Measurements from ENCODE around the gene DNAI1. TPM values are rescaled to one million over a fixed set of nuclear protein-coding genes. Genes with fewer than 3 reads are reported as not detected.
A peak's percentile ranks its signal among the peaks of the same experiment; 100 is the strongest.

The DNAI1 gene
- total and polyA plus RNA-seq, 12 donors = 0.06 to 1.4 (median 0.28) TPM; not detected in 7

GRCh38 chr9:34549407-34549732 lies 90.8 kb downstream of the DNAI1 start:
- intact Hi-C loops (cut with DNase I) = loop anchor here in 1 of 2 donors (5.0 kb wide), 1 partner anchor 43 kb away; no protein-coding TSS in a partner anchor
- H3K27ac ChIP-seq = no peak overlapping the region
- no peak for TF ChIP-seq POLR2A (IDR thresholded peaks at IDR 0.05)
- TF ChIP-seq, protein P1, sequence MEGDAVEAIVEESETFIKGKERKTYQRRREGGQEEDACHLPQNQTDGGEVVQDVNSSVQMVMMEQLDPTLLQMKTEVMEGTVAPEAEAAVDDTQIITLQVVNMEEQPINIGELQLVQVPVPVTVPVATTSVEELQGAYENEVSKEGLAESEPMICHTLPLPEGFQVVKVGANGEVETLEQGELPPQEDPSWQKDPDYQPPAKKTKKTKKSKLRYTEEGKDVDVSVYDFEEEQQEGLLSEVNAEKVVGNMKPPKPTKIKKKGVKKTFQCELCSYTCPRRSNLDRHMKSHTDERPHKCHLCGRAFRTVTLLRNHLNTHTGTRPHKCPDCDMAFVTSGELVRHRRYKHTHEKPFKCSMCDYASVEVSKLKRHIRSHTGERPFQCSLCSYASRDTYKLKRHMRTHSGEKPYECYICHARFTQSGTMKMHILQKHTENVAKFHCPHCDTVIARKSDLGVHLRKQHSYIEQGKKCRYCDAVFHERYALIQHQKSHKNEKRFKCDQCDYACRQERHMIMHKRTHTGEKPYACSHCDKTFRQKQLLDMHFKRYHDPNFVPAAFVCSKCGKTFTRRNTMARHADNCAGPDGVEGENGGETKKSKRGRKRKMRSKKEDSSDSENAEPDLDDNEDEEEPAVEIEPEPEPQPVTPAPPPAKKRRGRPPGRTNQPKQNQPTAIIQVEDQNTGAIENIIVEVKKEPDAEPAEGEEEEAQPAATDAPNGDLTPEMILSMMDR (IDR thresholded peaks at IDR 0.05) = no peak
- H3K4me3 ChIP-seq = no peak overlapping the region
- H3K9me3 ChIP-seq (replicated peaks in 1 of 3) = no peaks in the 10 kb centered on the region
- 81 to 93% (median 86%) methylated on average over 3 to 5 of the region's 5 CpGs for WGBS, 4 donors
- no peaks in the 10 kb centered on the region for H3K27me3 ChIP-seq
- DNase-seq = no peak
- H3K36me3 ChIP-seq (replicated peaks in 1 of 2) = no peaks in the 10 kb centered on the region
- no peaks in the 10 kb centered on the region for H3K4me1 ChIP-seq (replicated peaks in 1 of 2)

DNA sequence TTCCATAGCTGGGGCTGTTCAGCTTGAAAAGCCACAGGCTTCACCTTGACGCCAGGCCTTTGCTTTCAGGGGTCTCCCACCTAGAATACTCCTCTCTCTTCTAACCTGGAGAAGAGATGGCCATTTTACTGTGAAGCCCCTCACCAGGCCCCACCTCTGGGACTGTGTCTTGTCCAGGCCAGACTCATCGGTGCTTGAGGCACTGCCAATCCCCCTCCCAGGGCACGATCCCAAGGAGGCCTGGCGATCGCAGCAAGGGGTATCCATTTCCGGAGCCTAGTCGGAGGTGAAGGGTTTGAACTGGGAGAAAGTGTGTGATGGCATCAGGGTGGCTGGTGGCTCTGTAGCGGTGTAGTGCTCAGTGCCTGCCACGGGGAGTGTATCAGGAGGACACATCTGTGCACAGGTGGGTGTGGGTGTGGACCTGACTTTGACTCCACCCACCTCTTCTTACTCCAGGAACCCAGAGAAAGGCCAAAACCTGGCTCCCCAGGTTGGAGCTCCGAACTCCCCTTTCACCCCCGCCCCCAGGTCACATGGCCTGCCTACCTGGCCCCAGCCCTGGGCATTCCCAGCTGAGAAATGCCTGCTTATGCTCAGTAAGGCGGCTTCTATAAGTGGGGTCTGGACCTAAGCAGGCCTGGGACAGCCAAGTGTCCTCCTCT lies 91.5 kb downstream of the DNAI1 start:
- Histone ChIP-seq H3K27me3 (no peaks in the 10 kb centered on the region), H3K36me3 (replicated peaks in 1 of 2) (no peaks in the 10 kb centered on the region), H3K4me3 (no peak overlapping the region), H3K4me1 (replicated peaks in 1 of 2) (no peaks in the 10 kb centered on the region), H3K9me3 (replicated peaks in 1 of 3) (no peaks in the 10 kb centered on the region), H3K27ac (no peak overlapping the region)
- DNase-seq = no peak
- intact Hi-C loops (cut with DNase I) = loop anchor here in 1 of 2 donors (2.0 kb wide), 1 partner anchor 41 kb away; no protein-coding TSS in a partner anchor
- TF ChIP-seq POLR2A (IDR thresholded peaks at IDR 0.05) = no peak
- TF ChIP-seq, protein P1 (IDR thresholded peaks at IDR 0.05) = no peak
- 75 to 90% (median 84%) methylated on average over 11 to 12 of the region's 12 CpGs for WGBS, 4 donors

GRCh38 chr9:34550681-34551270 lies 92.2 kb downstream of the DNAI1 start:
- 73 to 81% (median 81%) methylated on average over 4 to 5 of the region's 5 CpGs for WGBS, 4 donors
- no peak for TF ChIP-seq POLR2A (IDR thresholded peaks at IDR 0.05)
- TF ChIP-seq, protein P1 (IDR thresholded peaks at IDR 0.05) = no peak
- H3K9me3 ChIP-seq (replicated peaks in 1 of 3) = no peaks in the 10 kb centered on the region
- intact Hi-C loops (cut with DNase I) = loop anchor here in 1 of 2 donors (2.0 kb wide), 1 partner anchor 40 kb away; no protein-coding TSS in a partner anchor
- DNase-seq = peak in 1 of 7 donors; percentile 6
- no peak overlapping the region for H3K4me3 ChIP-seq
- no peaks in the 10 kb centered on the region for H3K4me1 ChIP-seq (replicated peaks in 1 of 2)
- H3K36me3 ChIP-seq (replicated peaks in 1 of 2) = no peaks in the 10 kb centered on the region
- H3K27ac ChIP-seq = no peak overlapping the region
- no peaks in the 10 kb centered on the region for H3K27me3 ChIP-seq

- no peak overlapping the region for H3K4me3 ChIP-seq
- intact Hi-C loops (cut with DNase I) = loop anchor here in 1 of 2 donors (2.0 kb wide), 1 partner anchor 39 kb away; no protein-coding TSS in a partner anchor
- no peaks in the 10 kb centered on the region for H3K36me3 ChIP-seq (replicated peaks in 1 of 2)
- peak in 1 of 7 donors; percentile 9 for DNase-seq
- H3K4me1 ChIP-seq (replicated peaks in 1 of 2) = no peaks in the 10 kb centered on the region
- TF ChIP-seq POLR2A (IDR thresholded peaks at IDR 0.05) = no peak
- TF ChIP-seq, protein P1 (IDR thresholded peaks at IDR 0.05) = no peak
- no peaks in the 10 kb centered on the region for H3K27me3 ChIP-seq
- H3K27ac ChIP-seq = no peak overlapping the region
- H3K9me3 ChIP-seq (replicated peaks in 1 of 3) = no peaks in the 10 kb centered on the region
- WGBS, 4 donors = 77 to 90% (median 89%) methylated on average over 5 to 20 of the region's 20 CpGs
These were observed 93.4 kb downstream of the DNAI1 start for GRCh38 chr9:34551751-34552605.
